ENCODE data around the gene ADCY3. TPM values are rescaled to one million over a fixed set of nuclear protein-coding genes. Genes with fewer than 3 reads are reported as not detected.

Gene ADCY3
- total and polyA plus RNA-seq, 2 of the 4 experiments (the other 2 are of a cell fraction), result 17.4 to 46.1 TPM

DNA sequence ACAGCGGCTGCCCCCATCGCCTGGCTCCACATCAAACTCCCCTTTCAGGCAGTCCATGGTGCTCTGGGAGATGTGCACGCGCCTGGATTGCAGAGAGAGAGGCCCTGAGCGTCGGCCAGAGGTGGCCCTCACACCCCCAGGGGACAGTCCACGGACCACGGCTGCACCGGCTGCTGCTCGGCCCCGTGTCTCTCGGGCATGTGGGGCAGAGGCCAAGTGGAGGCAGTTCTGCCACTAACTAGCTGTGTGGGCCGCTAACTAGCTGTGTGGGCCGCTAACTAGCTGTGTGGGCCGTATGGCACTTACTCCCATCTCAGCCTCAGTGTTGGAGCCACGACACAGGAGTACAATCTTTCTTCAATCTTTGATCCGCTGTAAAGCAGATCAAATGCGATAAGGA is 81.5 kb downstream of the ADCY3 start:
- TF ChIP-seq, protein P1, sequence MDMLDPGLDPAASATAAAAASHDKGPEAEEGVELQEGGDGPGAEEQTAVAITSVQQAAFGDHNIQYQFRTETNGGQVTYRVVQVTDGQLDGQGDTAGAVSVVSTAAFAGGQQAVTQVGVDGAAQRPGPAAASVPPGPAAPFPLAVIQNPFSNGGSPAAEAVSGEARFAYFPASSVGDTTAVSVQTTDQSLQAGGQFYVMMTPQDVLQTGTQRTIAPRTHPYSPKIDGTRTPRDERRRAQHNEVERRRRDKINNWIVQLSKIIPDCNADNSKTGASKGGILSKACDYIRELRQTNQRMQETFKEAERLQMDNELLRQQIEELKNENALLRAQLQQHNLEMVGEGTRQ (IDR thresholded peaks at IDR 0.05; ENCODE audit: low read depth, low read length), result no peak
- TF ChIP-seq MAFK (IDR thresholded peaks at IDR 0.05; ENCODE audit: low read depth, low read length) (no peak), RFX5 (IDR thresholded peaks at IDR 0.05; ENCODE audit: low read depth, low read length) (no peak), CHD1 (IDR thresholded peaks at IDR 0.05; ENCODE audit: low read depth, low read length) (no peak), RAD21 (IDR thresholded peaks at IDR 0.05; ENCODE audit: low read length) (no peak), CEBPB (IDR thresholded peaks at IDR 0.05; ENCODE audit: low read depth, low read length) (no peak), RCOR1 (IDR thresholded peaks at IDR 0.05; ENCODE audit: insufficient replicate concordance, low read length) (no peak), NFE2L2 (IDR thresholded peaks at IDR 0.05; ENCODE audit: low read depth, low read length) (no peak), MAZ (IDR thresholded peaks at IDR 0.05; ENCODE audit: borderline replicate concordance, low read depth, low read length) (no peak), BHLHE40 (IDR thresholded peaks at IDR 0.05; ENCODE audit: low read depth, low read length) (no peak), FOS (IDR thresholded peaks at IDR 0.05; ENCODE audit: low read depth, low read length) (no peak)
- TF ChIP-seq, protein P2, sequence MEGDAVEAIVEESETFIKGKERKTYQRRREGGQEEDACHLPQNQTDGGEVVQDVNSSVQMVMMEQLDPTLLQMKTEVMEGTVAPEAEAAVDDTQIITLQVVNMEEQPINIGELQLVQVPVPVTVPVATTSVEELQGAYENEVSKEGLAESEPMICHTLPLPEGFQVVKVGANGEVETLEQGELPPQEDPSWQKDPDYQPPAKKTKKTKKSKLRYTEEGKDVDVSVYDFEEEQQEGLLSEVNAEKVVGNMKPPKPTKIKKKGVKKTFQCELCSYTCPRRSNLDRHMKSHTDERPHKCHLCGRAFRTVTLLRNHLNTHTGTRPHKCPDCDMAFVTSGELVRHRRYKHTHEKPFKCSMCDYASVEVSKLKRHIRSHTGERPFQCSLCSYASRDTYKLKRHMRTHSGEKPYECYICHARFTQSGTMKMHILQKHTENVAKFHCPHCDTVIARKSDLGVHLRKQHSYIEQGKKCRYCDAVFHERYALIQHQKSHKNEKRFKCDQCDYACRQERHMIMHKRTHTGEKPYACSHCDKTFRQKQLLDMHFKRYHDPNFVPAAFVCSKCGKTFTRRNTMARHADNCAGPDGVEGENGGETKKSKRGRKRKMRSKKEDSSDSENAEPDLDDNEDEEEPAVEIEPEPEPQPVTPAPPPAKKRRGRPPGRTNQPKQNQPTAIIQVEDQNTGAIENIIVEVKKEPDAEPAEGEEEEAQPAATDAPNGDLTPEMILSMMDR (conservative IDR thresholded peaks at IDR 0.05; ENCODE audit: low read depth, low read length), result no peak
- TF ChIP-seq, protein P3, sequence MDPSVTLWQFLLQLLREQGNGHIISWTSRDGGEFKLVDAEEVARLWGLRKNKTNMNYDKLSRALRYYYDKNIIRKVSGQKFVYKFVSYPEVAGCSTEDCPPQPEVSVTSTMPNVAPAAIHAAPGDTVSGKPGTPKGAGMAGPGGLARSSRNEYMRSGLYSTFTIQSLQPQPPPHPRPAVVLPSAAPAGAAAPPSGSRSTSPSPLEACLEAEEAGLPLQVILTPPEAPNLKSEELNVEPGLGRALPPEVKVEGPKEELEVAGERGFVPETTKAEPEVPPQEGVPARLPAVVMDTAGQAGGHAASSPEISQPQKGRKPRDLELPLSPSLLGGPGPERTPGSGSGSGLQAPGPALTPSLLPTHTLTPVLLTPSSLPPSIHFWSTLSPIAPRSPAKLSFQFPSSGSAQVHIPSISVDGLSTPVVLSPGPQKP (IDR thresholded peaks at IDR 0.05; ENCODE audit: borderline replicate concordance, low read depth, low read length), result no peak
- no peak overlapping the region for H3K14ac ChIP-seq (replicated peaks; ENCODE audit: low read depth, low read length)
- no peak overlapping the region for H3K4me3 ChIP-seq (ENCODE audit: insufficient read depth, low read depth, low read length)
- H3K4me1 ChIP-seq (ENCODE audit: control insufficient read depth, insufficient read depth, low read length), result no peaks in the 10 kb centered on the region
- H4K91ac ChIP-seq (ENCODE audit: insufficient read depth, low read depth, low read length), result no peak overlapping the region
- ChIA-PET CTCF (no interaction called here), POLR2A (ENCODE audit: unreplicated experiment) (no interaction called here)
- no peak overlapping the region for H2BK20ac ChIP-seq (ENCODE audit: low read depth, low read length)
- no peaks in the 10 kb centered on the region for H3K27me3 ChIP-seq (ENCODE audit: control insufficient read depth, insufficient read depth, low read length)
- H3K9me3 ChIP-seq (ENCODE audit: control insufficient read depth, insufficient read depth, low read length), result no peaks in the 10 kb centered on the region
- H2AFZ ChIP-seq (replicated peaks; ENCODE audit: low read length, poor library complexity), result no peak overlapping the region
- no peak overlapping the region for H3K23ac ChIP-seq (ENCODE audit: low read depth, low read length)
- no peak overlapping the region for H3K9ac ChIP-seq (ENCODE audit: low read depth, low read length)
- no peak overlapping the region for H3K4me2 ChIP-seq (ENCODE audit: low read depth, low read length)
- intact Hi-C loops (cut with micrococcal nuclease), result loop anchor here (10.0 kb wide), 2 partner anchors 286 to 356 kb away; no protein-coding TSS in a partner anchor
- dilution Hi-C loops (cut with HindIII; ENCODE audit: low sequenced_read_pairs, unreplicated experiment), result no loop called here
- peaks cover 49% of the 10 kb centered on the region for H3K36me3 ChIP-seq (ENCODE audit: control insufficient read depth, insufficient read depth, low read length)
- H2BK15ac ChIP-seq (ENCODE audit: low read depth, low read length), result no peak overlapping the region
- H2BK120ac ChIP-seq (ENCODE audit: low read depth, low read length), result no peak overlapping the region
- no peak overlapping the region for H2BK5ac ChIP-seq (ENCODE audit: low read depth, low read length, poor library complexity, severe bottlenecking)
- H2AK9ac ChIP-seq (replicated peaks; ENCODE audit: low read depth, low read length, poor library complexity), result no peak overlapping the region
- DNase-seq (no peak), ATAC-seq (ENCODE audit: low read depth) (no peak)
- no peak overlapping the region for H3K18ac ChIP-seq (ENCODE audit: low read depth, low read length)
- H2AK5ac ChIP-seq (ENCODE audit: low read depth, low read length), result no peak overlapping the region
- no peak overlapping the region for H4K8ac ChIP-seq (ENCODE audit: low read depth in 2 of 2, low read length in 2 of 2)
- H3K27ac ChIP-seq (ENCODE audit: insufficient read depth, low read length), result no peak overlapping the region
- H3K4ac ChIP-seq (ENCODE audit: low read depth, low read length), result no peak overlapping the region
- in situ Hi-C loops (cut with MboI; ENCODE audit: low sequenced_read_pairs), result no loop called here
- H3K56ac ChIP-seq (ENCODE audit: extremely low read depth, insufficient read depth, low read length), result no peak overlapping the region
- H4K5ac ChIP-seq (ENCODE audit: low read depth, low read length), result no peak overlapping the region
- 0 out of 2 replicates have a peak, but pooled peaks cover 3% of the 10 kb centered on the region for H3K9me1 ChIP-seq (ENCODE audit: insufficient read depth, low read length)
- no peaks in the 10 kb centered on the region for H3K79me1 ChIP-seq (ENCODE audit: low read depth in 1 of 2, low read length in 2 of 2)
- H4K20me1 ChIP-seq (ENCODE audit: insufficient read depth, low read length), result no peaks in the 10 kb centered on the region
- no TSS peak for BruUV-seq (replicated peaks)
- 96% methylated on average over 10 of the region's 18 CpGs; no CpG with 5 or more reads in 1 of the 2 experiments for WGBS, 2 experiments (ENCODE audit: extremely low coverage in 2 of 2, insufficient read length in 1 of 2)

All from IMR-90 (cell line).